NCI-H146 treated with DMSO at 0.1 percent for 48 hours (cell line): ENCODE measurements around the gene GATM.
"Not testable (repeated sequence)": the region's sequence is repeated elsewhere in the genome, so short reads cannot be mapped to it uniquely, and the experiment has no call there.

Experiments used
- DNase-seq: peaks from one replicate; lab custom pipeline; 2025; ENCODE audit not compliant: unreplicated experiment; lab: John Stamatoyannopoulos, UW

The GATM gene

GRCh38 chr15:45355860-45356259, 22.5 kb downstream of the GATM start:
- no peak for DNase-seq

GRCh38 chr15:45354711-45355110, 23.6 kb downstream of the GATM start:
- no peak for DNase-seq

- DNase-seq, result no peak
These were observed 27.1 kb downstream of the GATM start for GRCh38 chr15:45351227-45351626.

GRCh38 chr15:45349623-45350022, 28.7 kb downstream of the GATM start:
- DNase-seq, result no peak

GRCh38 chr15:45347989-45348388, 30.4 kb downstream of the GATM start:
- no peak for DNase-seq

- no peak for DNase-seq
These were observed 31.3 kb downstream of the GATM start for GRCh38 chr15:45347033-45347432.

GRCh38 chr15:45346381-45346780, 32.0 kb downstream of the GATM start:
- DNase-seq, result no peak

GRCh38 chr15:45343258-45343860, 35.0 kb downstream of the GATM start:
- DNase-seq, result no peak

- DNase-seq, result no peak
These were observed 36.6 kb downstream of the GATM start for GRCh38 chr15:45341790-45342189.

GRCh38 chr15:45340429-45340828, 37.9 kb downstream of the GATM start:
- no peak for DNase-seq

- DNase-seq, result no peak
These were observed 39.9 kb downstream of the GATM start for GRCh38 chr15:45338417-45338816.

GRCh38 chr15:45337224-45337623, 41.1 kb downstream of the GATM start:
- no peak for DNase-seq

- no peak for DNase-seq
These were observed 44.8 kb downstream of the GATM start for GRCh38 chr15:45333550-45333949.

- DNase-seq, result no peak
These were observed 45.6 kb downstream of the GATM start for GRCh38 chr15:45332694-45333093.

GRCh38 chr15:45331972-45332371, 46.4 kb downstream of the GATM start:
- DNase-seq, result no peak

GRCh38 chr15:45328663-45329062, 49.7 kb downstream of the GATM start:
- DNase-seq, result no peak

- DNase-seq, result no peak
These were observed 51.6 kb downstream of the GATM start for GRCh38 chr15:45326741-45327140.

- no peak for DNase-seq
These were observed 52.1 kb downstream of the GATM start for GRCh38 chr15:45326280-45326679.

GRCh38 chr15:45320581-45321205, 57.7 kb downstream of the GATM start:
- no peak for DNase-seq

- no peak for DNase-seq
These were observed 58.7 kb downstream of the GATM start for GRCh38 chr15:45319472-45320214.

GRCh38 chr15:45314960-45315359, 63.4 kb downstream of the GATM start:
- no peak for DNase-seq

GRCh38 chr15:45314117-45314516, 64.2 kb downstream of the GATM start:
- DNase-seq, result not testable (repeated sequence)
